GM12801 (cell line): ENCODE results near the gene PITPNM2.

Source experiments
- CTCF ChIP-seq: IDR thresholded peaks from one replicate; pipeline ENCODE4 v1.5.1; 2011; ENCODE audit warnings: control low read depth; ENCODE audit not compliant: insufficient read length; ENCODE audit errors: extremely low read depth

PITPNM2 gene

GRCh38 chr12:123107926-123108681 is 42.8 kb downstream of the PITPNM2 start:
- TF ChIP-seq CTCF, result no peak

- no peak for TF ChIP-seq CTCF
Observed at GRCh38 chr12:123106640-123107359, 44.1 kb downstream of the PITPNM2 start.

- TF ChIP-seq CTCF, result no peak
Observed at GRCh38 chr12:123105211-123105826, 45.6 kb downstream of the PITPNM2 start.

- no peak for TF ChIP-seq CTCF
Observed at GRCh38 chr12:123104809-123105208, 46.1 kb downstream of the PITPNM2 start.

GRCh38 chr12:123102781-123103503 is 47.9 kb downstream of the PITPNM2 start:
- no peak for TF ChIP-seq CTCF

- no peak for TF ChIP-seq CTCF
Observed at GRCh38 chr12:123102366-123102765, 48.5 kb downstream of the PITPNM2 start.

- no peak for TF ChIP-seq CTCF
Observed at GRCh38 chr12:123101526-123101925, 49.4 kb downstream of the PITPNM2 start.
